D721Med (cell line): ENCODE results near the gene HNF1A.

Experiments used
- DNase-seq: peaks from one replicate; pipeline ENCODE4 v3.0.0; 2011; ENCODE audit warnings: low spot score; ENCODE audit not compliant: insufficient read length
- FAIRE-seq: peaks from 2 replicates; lab custom pipeline; 2011; peaks lifted over from hg19 to GRCh38; lab: Jason Lieb, UNC
- CTCF ChIP-seq: IDR thresholded peaks from 2 replicates; pipeline ENCODE4 v1.5.1; 2012; ENCODE audit warnings: mild to moderate bottlenecking, control low read depth; ENCODE audit not compliant: insufficient read depth; ENCODE audit errors: missing control alignments

The HNF1A gene

GRCh38 chr12:121023799-121024198, 45.5 kb downstream of the HNF1A start:
- FAIRE-seq (no peak), DNase-seq (no peak)
- no peak for TF ChIP-seq CTCF

GRCh38 chr12:121025442-121026226, 47.3 kb downstream of the HNF1A start:
- FAIRE-seq: no peak
- no peak for TF ChIP-seq CTCF
- no peak for DNase-seq

- FAIRE-seq (no peak), DNase-seq (no peak)
- TF ChIP-seq CTCF: peak; percentile 1
Observed at GRCh38 chr12:121026274-121027045, 48.1 kb downstream of the HNF1A start.

GRCh38 chr12:121030576-121031212, 52.4 kb downstream of the HNF1A start:
- DNase-seq: no peak
- FAIRE-seq: no peak
- no peak for TF ChIP-seq CTCF

GRCh38 chr12:121033625-121034349, 55.4 kb downstream of the HNF1A start:
- no peak for DNase-seq
- FAIRE-seq: no peak
- TF ChIP-seq CTCF: no peak

GRCh38 chr12:121034616-121035305, 56.4 kb downstream of the HNF1A start:
- TF ChIP-seq CTCF: no peak
- no peak for FAIRE-seq
- no peak for DNase-seq
